Tibial artery (tissue), 4 donors: ENCODE measurements around the gene ART1.

Experiments used
- DNase-seq, 2 donors: peaks; one replicate each; pipeline ENCODE4 v3.0.0-alpha.2; 2019
- H3K27ac ChIP-seq, 2 donors: fragments of 200-600 bp; sonication (generic) in 1 of 2; 1 replicate in 1 of 2; 2 replicates in 1 of 2; pipeline ENCODE4 v1.5.1; 2018 to 2019; ENCODE audit warnings: mild to moderate bottlenecking in 1 of 2
- H3K27me3 ChIP-seq, 2 donors: fragments of 200-600 bp; sonication (generic) in 1 of 2; one replicate each; pipeline versions ENCODE4 v1.5.1 to v1.6.0; 2016 to 2019
- H3K36me3 ChIP-seq, 3 donors: fragments of 200-600 bp; sonication (generic) in 2 of 3; one replicate each; pipeline ENCODE4 v1.5.1; 2016 to 2019; ENCODE audit warnings: mild to moderate bottlenecking in 2 of 3
- H3K4me1 ChIP-seq, 4 donors: fragments of 200-600 bp; sonication (generic) in 2 of 4; 1 replicate in 3 of 4; 2 replicates in 1 of 4; pipeline ENCODE4 v1.5.1; 2016 to 2019
- H3K4me3 ChIP-seq, 2 donors: fragments of 200-600 bp; sonication (generic) in 1 of 2; 1 replicate in 1 of 2; 2 replicates in 1 of 2; pipeline ENCODE4 v1.5.1; 2018 to 2019; ENCODE audit warnings: mild to moderate bottlenecking in 2 of 2
- H3K9me3 ChIP-seq, 3 donors: fragments of 200-600 bp; sonication (generic) in 1 of 3; one replicate each; pipeline ENCODE4 v1.5.1; 2016 to 2019
- CTCF ChIP-seq, 2 experiments: fragments of 200-600 bp in 1 of 2; fragments of 450-650 bp in 1 of 2; IDR thresholded peaks; one replicate each; pipeline ENCODE4 v1.5.1; 2017 to 2019; ENCODE audit warnings: antibody characterized with exemption in 2 of 2, mild to moderate bottlenecking in 1 of 2, moderate library complexity in 1 of 2
- intact Hi-C: fragments of 100-400 bp; cut with DNase I; formaldehyde crosslinking; loops from one replicate; pipeline ENCODE4 v1.15.0; 2023; ENCODE audit warnings: low total_unique reads

The ART1 gene

DNA sequence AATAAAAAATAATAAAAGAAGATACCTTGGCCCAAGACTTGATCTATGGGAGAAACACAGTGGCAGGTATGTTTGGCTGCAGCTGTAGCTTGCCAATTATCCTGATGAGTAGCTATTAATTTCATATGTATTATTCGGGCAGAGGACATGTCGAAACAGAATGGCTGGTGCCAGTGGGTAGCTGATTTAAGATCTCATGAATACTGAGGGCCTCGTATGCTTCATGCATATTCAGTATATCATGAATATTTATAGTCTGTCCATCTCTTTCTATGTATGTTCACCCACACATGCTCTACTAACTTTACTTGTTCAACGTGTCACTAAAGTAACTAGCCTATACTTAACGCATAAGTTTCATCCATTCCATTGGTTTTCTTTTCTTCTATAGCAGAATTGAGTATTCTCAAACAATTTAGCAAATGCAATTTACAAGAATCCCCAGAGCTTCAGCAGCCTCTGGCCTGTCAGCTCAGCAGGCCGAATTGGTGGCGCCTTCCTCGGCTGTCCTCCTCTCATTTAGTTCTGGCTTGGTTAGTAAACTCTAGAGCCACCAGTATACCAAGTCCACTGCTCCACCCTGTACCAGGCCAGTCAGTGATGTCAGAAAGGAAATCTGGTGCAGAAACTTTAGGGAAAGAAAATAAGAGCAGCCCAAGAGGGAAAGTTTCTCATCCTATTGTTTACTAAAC is 21.0 kb upstream of the ART1 start:
- intact Hi-C loops = no loop called here
- Histone ChIP-seq H3K4me3 (no peak overlapping the region), H3K9me3 (no peaks in the 10 kb centered on the region), H3K36me3 (no peaks in the 10 kb centered on the region), H3K4me1 (no peaks in the 10 kb centered on the region), H3K27ac (no peak overlapping the region), H3K27me3 (no peaks in the 10 kb centered on the region)
- DNase-seq = peak in 1 of 2 donors; percentile 27
- TF ChIP-seq CTCF (IDR thresholded peaks at IDR 0.05) = no peak

DNA sequence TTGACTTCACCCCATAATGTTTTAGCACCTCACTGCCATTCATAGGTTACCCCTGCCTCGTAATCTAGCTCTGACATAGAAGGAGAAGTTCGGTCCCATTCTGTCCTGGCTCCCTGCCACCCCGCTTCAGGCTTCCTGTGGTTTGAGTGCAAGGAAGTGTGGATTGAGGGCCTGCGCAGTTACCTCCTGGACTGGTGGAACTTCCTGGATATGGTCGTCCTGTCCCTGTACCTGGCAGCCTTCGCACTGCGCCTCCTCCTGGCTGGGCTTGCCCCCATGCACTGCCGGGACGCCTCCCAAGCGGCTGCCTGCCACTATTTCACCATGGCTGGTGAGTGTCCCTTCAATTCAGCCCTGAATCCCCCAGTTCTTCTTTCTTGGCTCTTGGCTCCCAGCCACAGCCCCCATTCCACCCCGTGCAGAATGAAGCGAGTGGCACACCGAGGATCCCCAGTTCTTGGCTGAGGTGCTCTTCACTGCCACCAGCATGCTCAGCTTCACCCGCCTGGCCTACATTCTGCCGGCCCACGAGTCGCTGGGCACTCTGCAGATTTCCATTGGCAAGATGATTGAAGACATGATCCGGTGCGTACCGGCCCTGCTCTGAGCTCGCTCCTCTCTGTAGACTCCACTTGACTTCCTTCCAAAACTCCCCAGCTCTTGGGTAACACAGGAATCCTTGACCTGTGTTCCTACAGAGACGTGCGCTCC is 18.5 kb upstream of the ART1 start:
- peak; percentile 73 to 81 for DNase-seq
- H3K27me3 ChIP-seq = no peaks in the 10 kb centered on the region
- no peaks in the 10 kb centered on the region for H3K36me3 ChIP-seq
- no peak overlapping the region for H3K27ac ChIP-seq
- no peaks in the 10 kb centered on the region for H3K9me3 ChIP-seq
- H3K4me1 ChIP-seq = no peaks in the 10 kb centered on the region
- H3K4me3 ChIP-seq = no peak overlapping the region
- no peak for TF ChIP-seq CTCF (IDR thresholded peaks at IDR 0.05)
- intact Hi-C loops = no loop called here

GRCh38 chr11:3627291-3627690 is 17.6 kb upstream of the ART1 start:
- intact Hi-C loops = no loop called here
- H3K27me3 ChIP-seq = no peaks in the 10 kb centered on the region
- TF ChIP-seq CTCF (IDR thresholded peaks at IDR 0.05) = no peak
- no peak overlapping the region for H3K27ac ChIP-seq
- no peaks in the 10 kb centered on the region for H3K36me3 ChIP-seq
- DNase-seq = peak in 1 of 2 donors; percentile 4
- H3K4me3 ChIP-seq = no peak overlapping the region
- no peaks in the 10 kb centered on the region for H3K9me3 ChIP-seq
- no peaks in the 10 kb centered on the region for H3K4me1 ChIP-seq

DNA sequence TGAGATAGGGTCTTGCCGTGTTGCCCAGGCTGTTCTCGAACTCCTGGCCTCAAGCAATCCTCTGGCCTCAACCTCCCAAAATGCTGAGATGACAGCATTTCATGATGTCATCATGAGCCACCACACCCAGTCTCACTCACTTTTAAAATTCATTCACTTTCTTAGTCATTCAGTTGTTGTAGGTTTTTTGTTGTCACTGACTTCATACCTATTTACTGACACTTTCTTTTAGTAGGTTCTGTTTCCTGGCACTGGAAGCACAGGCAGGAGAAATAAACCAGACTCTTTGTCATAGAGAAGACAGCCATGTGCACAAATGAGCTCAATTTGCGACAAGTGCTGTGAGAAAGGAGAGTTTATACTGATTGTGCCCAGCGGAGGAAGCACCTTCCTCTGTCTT is 13.6 kb upstream of the ART1 start:
- intact Hi-C loops = no loop called here
- no peak for TF ChIP-seq CTCF (IDR thresholded peaks at IDR 0.05)
- H3K36me3 ChIP-seq = no peaks in the 10 kb centered on the region
- H3K4me1 ChIP-seq = no peaks in the 10 kb centered on the region
- H3K27me3 ChIP-seq = no peaks in the 10 kb centered on the region
- DNase-seq = no peak
- no peak overlapping the region for H3K4me3 ChIP-seq
- H3K27ac ChIP-seq = no peak overlapping the region
- H3K9me3 ChIP-seq = no peaks in the 10 kb centered on the region

DNA sequence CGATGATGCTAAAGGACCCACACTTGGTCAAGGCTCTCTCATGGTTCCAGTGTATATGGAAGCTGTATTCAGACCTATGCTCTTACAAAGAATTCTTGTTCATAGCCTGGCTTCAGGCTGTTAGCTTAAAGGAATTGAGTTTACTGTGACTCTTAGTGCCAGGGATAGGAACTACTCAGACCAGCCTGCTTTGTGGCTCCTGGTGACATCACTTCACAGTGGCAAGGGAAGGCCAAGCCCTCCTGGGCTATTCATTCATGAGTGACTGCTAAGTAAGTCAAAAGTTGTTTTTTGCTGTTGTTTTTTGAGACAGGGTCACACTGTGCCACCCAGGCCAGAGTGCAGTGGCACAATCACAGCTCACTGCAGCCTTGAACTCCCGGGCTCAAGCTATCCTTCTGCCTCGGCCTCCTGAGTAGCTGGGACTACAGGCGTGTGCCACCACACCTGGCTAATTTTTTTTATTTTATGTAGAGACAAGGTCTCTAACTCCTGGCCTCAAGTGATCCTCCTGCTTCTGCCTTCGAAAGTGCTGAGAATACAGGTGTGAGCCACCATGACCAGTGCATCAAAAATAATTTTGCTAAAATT is 12.8 kb upstream of the ART1 start:
- no peaks in the 10 kb centered on the region for H3K9me3 ChIP-seq
- intact Hi-C loops = no loop called here
- H3K4me3 ChIP-seq = no peak overlapping the region
- H3K27ac ChIP-seq = no peak overlapping the region
- H3K4me1 ChIP-seq = no peaks in the 10 kb centered on the region
- TF ChIP-seq CTCF (IDR thresholded peaks at IDR 0.05) = no peak
- DNase-seq = peak in 1 of 2 donors; percentile 10
- no peaks in the 10 kb centered on the region for H3K36me3 ChIP-seq
- H3K27me3 ChIP-seq = no peaks in the 10 kb centered on the region
